ENCODE results near the gene OR10C1.

OR10C1 gene

DNA sequence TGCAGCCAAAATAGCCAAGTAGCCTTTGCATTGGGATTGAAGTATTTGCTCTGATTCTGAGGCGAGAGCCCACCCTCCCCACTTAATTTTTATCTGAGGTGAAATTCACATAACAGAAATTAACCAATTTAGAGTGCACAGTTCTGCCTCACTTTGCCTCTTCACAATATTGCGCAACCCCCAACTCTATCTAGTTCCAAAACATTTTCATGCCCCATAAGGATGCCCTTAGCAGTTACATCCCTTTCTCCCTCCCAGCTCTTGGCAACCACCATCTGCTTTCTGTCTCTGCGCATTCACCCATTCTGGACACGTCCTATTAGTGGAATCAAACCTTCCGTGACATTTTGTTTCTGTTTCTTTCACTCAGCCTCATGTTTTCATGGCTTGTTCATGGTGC lies 39.6 kb downstream of the OR10C1 start:
- DNase-seq (ENCODE audit: low spot score), result no peak

- DNase-seq (ENCODE audit: low spot score), result no peak
These were observed 40.5 kb downstream of the OR10C1 start for GRCh38 chr6:29479560-29479959.

- no peak for DNase-seq (ENCODE audit: low spot score)
These were observed 44.1 kb downstream of the OR10C1 start for GRCh38 chr6:29483186-29483585.

DNA sequence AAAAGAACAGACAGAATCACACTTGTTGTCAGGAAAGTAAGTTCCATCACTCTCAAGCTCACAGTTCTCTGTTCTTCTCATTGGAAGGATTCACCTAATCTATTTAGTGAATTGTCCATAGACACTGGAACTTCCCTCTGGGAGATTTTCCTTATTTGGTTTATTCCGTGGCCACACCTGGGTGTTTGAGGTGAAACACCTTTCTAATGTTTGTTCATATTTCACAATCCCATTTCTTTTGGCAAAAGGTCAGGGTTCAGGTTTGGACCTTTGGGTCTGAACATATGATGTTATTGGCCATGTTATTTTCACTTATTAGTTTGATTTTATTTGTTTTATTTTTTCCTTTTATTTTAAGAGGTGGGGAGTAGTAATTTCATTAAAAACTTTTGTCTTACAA lies 44.6 kb downstream of the OR10C1 start:
- DNase-seq (ENCODE audit: low spot score), result no peak

- no peak for DNase-seq (ENCODE audit: low spot score)
These were observed 47.5 kb downstream of the OR10C1 start for GRCh38 chr6:29486577-29486976.

GRCh38 chr6:29487131-29487530 lies 48.0 kb downstream of the OR10C1 start:
- no peak for DNase-seq (ENCODE audit: low spot score)

GRCh38 chr6:29487660-29488059 lies 48.6 kb downstream of the OR10C1 start, which contains the start of gene MAS1L:
TSS of gene MAS1L (minus strand) at chr6:29487956. CDS start at chr6:29487902, 54 bp downstream.
- DNase-seq (ENCODE audit: low spot score), result no peak

GRCh38 chr6:29488874-29489273 lies 49.8 kb downstream of the OR10C1 start:
- DNase-seq (ENCODE audit: low spot score), result no peak

DNA sequence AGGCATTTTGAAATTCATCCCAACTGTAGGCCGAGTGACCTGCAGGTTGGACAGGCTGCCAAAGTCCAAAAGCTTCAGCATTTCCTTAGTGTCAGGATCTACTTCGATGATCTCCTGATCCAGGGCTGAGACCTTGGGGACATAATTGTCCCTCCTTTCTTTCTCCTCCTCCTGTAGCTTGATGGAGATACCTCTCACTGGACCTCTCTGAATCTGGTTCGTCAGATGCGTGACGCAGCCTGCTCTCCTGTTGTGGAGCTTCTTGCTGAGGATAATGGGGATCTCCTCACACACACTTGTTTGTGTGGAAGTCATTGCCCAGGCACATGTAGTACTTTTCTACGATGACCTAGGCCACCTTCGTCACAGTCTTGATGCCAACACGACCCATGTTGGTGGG lies 50.2 kb downstream of the OR10C1 start:
- no peak for DNase-seq (ENCODE audit: low spot score)

DNA sequence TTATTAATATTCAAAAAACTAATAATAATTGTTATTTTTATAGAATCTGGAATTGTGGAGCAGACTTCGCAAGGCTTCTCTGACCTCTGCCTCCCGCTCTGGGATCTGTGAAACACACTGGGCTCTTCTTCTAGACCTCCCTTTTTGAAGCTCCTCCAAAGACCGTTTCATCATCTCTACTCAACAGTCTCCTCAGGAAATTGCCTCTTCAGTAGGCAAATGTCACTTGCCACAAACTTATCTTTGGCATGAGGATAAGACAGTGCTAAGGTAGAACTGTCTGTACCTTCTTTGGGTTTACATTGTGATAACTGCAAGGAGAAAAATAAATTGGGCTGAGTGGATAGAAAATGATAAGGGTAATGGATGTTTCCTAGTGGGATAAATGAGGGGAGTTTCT lies 50.9 kb downstream of the OR10C1 start:
- DNase-seq (ENCODE audit: low spot score), result no peak

DNA sequence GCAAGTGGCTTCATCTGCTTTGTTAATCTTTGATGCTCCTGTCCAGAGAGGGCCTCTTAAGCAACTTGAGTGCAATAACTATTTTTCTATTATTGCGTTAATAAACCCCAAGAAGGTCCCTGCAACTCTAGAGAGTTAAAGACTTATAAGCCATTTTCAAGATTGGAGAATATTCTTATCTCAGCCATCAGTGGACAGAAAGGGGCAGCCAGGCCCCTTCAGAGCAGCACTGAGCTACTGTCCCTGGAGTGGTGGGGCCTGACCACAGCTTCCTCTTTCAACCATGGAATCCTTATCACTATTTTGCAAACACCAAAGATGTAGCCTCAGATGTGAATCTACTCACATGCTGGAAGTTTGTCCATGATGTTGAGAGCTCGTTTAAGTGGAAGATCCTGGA lies 51.4 kb downstream of the OR10C1 start:
- no peak for DNase-seq (ENCODE audit: low spot score)
